Hepatic stellate cell (primary cell): ENCODE results near the gene SLC16A6.
"Not testable (repeated sequence)": the region's sequence is repeated elsewhere in the genome, so short reads cannot be mapped to it uniquely, and the experiment has no call there.

Source experiments
- DNase-seq: peaks from one replicate; pipeline ENCODE4 v3.0.0; 2011; ENCODE audit warnings: low spot score

Gene SLC16A6

DNA sequence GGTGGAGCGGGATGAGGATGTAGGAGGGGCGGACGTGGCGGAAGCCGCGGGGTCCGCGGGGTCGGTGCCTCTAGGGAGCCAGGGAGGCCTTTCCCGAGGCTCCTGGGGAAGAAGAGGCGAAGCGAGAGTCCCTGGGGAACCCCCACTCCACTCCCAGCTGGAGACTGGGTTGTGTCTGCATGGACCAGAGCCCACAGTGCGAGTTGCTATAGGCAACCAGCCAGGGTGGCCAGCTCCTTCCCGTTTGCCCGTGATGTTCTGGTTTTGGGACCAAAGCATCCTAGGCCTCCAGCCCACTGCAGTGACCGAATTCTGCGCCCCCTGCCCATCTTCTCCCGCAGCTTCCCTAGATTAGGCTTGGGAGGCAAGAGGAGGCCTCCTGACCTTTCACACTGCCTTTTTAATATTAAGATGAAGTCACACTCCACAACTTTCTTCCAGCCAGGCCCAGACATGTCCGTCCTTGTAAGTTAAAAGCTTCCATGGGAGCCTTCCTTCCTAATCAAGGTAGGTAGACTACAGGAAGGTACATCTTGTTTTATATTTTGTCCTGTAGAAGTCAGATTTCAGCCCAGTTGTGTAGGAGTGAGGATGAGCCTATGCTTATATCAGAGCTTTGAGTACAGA is 42.6 kb downstream of the SLC16A6 start:
- peak; percentile 59 for DNase-seq

DNA sequence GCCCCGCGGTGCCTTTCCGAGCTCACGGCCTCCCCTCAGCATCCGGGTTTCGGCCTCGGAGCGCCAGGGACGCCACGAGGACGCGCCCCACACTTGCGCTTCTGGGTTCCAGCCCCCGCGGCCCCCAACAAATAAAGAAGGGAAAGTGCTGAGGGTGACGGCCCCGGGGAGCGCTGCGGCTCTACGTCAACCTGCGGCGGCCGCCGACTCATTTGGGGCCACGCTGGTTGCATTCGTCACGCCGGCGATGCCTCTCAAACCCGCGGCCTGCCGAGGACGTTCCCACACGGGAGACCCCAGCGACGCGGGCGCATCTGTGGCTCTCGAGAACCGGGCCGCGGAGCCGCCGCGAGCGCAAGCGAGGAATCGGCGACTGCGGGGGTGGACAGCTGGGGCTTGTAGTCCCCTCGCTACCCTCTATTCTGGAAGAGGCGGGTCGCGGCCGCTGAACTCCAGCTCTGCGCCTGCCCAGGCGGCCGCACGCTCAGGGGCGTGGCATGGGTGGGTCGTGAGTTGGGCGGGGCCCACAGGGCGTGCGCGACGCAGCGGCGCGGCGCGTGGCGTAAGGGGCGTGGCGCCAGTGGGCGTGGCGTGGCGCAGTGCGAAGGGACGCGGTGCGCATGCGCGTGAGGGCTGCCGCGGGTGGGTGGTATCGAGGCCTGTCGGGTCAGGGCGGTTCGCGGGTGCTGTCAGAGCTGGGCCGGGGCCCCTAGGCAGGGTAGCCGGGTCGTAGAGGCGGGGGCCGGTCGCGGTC is 43.3 kb downstream of the SLC16A6 start, which contains the start of gene AMZ2:
Gene AMZ2 (plus strand): TSS at position 599 of the 754 bp plus-strand sequence. CDS start 2,145 bp downstream, outside the sequence.
- DNase-seq: peak; percentile 89

DNA sequence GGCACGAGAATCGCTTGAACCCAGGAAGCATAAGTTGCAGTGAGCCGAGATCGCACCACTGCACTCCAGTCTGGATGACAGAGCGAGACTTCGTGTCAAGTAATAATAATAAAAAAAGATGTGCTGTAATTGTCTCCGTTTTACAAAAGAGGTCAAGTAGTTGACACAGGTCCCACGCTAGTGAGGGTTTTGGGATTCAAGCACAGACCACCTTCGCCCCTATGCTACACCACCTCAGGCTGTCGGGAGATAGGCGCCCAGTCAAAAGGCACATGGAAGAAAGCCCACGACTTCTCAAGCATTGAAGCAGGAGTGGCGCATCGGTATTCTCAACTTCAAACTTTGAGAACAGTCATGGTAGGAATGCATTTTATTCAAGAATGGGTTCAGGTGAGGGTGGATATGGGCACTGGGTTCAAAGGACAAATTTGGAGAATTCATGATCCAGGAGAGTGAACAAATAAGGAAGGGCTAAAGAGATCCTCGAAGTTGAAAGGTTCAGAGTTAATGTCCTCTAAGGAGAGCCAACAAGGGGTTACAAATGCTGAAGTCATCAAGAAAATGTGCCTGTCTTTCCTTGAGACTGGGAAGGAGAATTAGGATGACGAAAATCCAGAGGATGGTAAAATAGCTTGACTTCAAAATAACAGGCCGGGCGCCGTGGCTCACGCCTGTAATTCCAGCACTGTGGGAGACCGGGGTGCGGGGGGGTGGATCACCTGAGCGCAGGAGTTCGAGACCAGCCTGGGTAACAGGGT is 44.5 kb downstream of the SLC16A6 start:
- DNase-seq: no peak

DNA sequence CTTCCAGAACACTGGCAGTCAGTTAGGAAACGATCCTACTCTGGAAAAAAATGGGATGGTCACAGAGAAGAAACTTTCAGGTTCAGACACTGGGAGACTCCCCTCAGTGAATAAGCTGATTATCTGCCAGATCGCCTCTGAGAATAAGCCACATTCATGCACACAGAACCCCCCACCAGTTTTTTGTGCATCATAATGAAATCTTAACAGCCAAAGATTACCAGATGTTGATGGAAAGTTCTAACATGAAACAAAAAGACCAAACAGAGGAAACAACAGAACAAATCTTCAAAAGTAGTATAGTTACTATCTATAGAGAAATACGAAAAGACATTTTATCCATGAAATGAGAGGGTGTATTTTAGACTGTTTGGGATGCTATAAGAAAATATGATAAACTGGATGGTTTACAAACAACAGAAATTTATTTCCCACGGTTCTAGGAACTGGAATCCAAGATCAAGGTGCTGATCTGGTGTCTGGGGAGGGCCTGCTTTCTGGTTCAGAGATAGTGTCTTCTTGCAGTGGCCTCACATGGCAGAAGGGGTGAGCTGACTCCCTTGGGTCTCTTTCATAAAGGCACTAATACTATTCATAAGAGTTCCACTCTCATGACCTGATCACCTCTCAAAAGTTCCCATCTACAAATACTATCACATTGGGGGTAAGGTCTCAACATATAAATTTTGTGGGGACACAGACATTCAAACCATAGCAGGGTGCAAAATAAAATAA is 51.1 kb downstream of the SLC16A6 start:
- DNase-seq: no peak

DNA sequence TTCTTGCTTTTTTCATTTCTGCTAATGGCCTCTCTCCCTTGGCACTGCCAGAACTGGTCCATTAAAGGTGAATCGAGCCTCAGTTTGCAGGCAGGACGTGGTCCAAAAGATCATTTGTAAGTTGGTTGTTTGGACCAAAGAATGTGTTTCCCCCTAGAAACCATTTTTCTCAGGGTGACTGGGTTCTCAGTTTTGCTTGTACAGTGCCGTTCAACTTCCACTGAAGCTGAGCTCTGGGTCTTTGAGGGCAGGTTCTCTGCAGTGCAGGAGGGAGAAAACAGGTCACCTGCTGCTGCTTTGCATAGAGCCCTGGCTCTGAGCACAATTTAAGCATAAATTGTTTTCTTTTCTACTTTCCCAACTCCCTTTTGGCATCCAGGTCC is 52.1 kb downstream of the SLC16A6 start:
- DNase-seq: no peak

DNA sequence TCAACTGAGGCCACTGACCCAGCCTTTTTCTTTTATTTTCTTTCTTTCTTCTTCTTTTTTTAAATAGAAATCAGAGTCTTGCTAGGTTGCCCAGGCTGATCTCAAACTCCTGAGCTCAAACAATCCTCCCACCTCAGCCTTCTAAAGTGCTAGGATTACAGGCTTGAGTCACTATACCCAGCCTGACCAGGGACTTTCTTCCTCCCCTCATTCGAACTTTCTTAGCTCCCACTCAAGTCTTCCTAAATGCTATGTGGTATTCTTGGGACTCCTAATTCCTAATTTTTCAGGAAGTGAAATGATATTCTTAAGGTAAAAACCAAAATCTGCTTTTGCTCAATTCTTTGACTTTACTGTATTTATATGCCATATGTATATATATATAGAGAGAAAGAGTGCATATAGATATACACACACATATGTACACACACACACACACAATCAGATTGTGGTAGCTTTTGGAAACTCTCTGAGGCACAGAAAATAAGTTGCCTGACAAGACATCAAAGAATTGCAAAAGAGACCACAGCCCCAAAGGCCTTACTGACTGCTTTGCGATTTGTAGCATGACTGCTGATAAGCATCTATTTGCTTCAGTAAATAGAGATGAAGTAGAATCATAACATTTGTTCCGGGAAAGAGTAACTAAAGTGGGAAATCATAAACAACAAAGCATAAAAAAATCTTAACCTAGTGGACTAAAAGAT is 52.6 kb downstream of the SLC16A6 start:
- DNase-seq: no peak

DNA sequence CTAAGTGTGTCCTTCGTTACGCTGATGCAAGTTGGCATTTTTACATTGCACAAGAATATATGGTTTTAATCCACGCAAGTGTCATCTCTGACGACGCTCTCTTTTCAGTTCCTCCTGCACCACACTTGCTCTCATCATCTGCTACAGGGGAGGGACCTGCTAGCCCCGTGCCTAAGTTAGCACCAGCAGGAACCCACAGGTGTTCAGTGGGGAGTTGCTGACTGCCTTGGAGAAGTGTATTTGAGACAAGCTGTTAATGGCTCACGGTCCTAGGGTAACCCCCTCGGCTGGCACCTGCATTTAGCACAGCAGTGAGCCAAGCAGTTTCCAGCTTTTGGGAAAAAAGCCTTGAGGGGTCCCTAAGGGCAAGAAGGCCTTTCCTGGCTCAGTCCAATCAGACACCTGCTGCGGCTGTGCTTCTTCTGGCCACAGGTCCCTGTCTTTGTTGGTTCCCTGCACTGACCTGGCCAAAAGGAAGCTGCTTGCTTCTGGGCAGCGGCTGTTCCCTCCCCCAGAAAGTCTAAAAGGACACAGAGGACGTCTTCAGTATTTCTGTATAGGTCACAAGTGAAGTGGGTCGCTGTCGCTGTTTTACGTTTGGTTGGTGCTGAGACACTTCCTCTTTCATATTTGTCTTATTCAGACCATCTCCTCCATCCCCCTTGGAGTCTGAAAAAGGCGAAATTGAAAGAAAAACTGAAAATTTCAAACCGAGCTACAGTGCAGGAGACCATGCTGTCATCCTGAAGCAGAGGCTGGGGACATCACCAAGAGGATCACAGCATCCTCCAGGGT is 53.4 kb downstream of the SLC16A6 start:
- DNase-seq: not testable (repeated sequence)

DNA sequence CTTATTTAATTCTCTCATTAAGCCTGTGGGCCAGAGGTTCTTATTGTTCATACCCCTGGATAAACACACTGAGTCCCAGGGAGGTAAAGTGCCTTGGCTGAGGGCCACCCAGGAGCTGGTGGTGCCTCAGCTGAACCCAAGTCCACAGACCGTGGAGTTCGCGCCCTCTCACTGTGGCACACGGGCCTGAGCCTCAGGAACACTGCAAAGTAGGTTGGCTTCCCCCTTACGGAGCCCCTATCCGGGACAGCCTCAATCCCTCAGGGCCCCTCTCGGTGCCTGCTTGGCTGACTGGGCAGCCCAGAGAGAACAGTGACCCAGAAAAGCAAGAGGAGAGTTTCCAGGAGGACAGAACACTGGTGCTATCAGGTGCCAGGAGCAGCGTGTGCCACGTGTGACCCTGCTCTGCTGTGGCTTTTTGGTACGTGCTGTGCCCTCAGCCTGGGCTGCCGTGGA is 55.6 kb downstream of the SLC16A6 start:
- DNase-seq: not testable (repeated sequence)

DNA sequence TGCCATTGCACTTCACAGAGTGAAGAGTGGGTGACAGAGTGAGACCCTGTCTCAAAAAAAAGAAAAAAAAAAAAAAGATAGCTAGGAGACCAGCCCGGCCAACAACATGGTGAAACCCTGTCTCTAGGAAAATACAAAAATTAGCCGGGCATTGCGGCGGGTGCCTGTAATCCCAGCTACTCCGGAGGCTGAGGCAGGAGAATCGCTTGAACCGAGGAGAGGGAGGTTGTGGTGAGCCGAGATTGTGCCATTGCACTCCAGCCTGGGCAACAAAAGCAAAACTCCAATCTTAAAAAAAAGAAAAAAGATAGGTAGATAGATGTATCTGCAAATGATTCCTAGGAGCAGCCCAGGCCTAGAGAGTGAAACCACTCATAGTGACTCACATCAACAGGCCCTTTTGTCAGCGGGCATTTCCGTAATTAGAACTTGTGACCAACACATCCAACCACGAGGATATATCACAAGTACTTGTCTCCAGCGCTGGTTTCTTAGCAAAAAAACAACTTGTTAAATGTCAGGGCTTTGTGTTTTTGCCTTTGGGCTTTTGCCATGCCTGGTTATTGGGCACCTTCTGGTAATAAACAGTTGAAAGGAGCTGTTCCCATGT is 56.1 kb downstream of the SLC16A6 start:
- DNase-seq: peak; percentile 31

DNA sequence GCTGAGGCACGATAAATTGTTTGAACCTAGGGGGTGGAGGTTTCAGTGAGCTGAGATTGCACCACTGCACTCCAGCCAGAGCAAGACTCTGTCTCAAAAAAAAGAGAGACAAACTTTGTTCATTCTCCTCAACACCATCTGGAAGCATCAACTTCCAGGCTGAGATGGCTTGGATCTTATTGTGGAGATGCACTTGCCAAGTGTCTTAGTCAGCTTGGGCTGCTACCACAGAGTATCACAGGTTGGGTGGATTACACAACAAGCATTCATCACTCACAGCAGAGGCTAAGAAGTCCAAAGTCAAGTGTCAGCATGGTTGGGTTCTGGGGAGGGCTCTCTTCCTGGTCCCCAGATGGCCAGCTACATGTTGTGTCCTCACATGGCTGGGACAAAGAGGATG is 58.2 kb downstream of the SLC16A6 start:
- DNase-seq: not testable (repeated sequence)

DNA sequence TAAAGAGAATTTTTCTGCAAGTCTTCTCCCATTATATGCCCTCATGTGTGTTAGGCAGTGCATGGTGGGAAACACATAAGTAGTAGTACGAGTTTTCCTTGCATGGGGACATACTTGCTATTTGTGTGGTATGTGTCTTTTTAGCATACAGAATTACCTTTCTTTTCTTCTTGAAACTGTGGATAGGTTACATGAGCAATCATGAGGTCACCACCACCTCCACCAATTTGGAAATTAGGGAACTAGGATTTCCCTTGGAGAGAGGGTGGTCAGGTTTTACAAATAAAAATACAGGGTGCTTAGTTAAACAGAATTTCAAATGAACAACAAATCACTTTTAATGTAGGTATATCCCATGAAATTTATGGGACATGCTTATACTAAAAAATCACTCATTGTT is 59.4 kb downstream of the SLC16A6 start:
- no peak for DNase-seq

DNA sequence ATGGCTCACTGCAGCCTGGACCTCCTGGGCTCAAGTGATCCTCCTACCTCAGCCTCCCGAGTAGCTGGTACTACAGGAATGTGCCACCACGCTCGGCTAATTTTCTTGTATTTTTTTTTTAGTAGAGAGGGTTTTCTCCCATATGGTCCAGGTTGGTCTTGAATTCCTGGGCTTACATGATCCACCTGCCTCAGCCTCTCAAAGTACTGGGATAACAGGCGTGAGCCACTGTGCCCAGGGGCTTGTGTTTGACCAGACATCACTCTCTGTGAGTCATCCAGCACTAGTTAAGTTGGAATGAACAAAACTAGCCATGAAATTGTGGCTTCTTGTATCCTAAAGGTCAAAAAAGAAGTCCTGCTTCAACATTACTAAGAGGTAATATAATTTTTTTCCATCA is 59.8 kb downstream of the SLC16A6 start:
- DNase-seq: not testable (repeated sequence)

DNA sequence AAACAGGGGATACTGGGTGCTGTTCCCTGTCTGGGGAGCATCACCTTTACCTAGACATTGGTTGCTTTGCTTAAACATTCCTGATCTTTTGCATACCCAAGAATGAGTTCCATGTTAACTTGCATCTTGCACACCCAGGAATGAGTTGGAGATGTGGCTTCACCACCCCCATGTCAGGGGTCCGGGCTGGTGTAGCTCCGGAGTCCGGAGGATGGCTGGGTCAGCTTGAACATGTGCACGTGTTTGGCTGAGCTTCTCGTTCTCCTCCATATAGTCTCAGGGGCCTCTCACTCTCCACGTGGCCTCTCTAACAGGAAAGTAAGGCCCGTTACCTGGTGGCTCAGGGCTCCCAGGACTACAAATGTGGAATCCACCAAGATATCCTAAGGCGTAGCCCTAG is 61.3 kb downstream of the SLC16A6 start:
- no peak for DNase-seq

DNA sequence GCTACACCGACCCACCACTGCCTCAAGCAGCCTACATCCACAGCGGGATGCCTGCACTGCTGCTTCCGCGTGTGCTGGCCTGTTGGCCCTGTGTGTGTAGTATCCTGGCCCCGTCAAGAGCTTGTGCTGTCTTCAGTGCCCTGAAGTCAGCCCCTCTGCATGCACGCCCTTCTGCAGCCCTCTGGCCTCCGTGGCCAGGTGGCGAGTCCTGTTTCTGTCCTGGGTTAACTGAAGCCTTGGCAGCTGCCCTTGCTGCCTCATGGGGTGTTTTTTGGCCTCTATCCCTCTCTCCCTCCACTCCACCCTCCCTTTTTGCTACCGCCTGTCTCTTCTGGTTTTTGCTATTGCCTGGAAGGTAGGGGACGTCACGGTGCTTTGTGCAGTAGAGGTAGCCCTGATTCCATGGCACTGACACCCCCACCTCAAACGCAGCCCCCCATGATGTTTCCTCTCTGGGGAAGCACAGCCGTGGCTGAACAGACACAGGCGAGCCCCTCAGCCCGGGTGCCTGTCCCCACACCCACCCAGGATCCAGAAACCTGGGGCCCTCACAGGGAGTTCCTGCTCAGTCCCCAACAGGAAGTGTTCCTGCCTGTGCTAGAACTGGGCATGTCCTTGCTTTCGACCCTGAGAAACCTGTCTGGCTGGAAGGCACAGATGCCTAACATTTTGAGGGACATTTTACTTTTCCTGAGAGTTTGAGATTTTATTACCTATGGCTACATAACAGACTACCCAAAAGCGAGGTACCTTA is 61.9 kb downstream of the SLC16A6 start:
- DNase-seq: no peak

DNA sequence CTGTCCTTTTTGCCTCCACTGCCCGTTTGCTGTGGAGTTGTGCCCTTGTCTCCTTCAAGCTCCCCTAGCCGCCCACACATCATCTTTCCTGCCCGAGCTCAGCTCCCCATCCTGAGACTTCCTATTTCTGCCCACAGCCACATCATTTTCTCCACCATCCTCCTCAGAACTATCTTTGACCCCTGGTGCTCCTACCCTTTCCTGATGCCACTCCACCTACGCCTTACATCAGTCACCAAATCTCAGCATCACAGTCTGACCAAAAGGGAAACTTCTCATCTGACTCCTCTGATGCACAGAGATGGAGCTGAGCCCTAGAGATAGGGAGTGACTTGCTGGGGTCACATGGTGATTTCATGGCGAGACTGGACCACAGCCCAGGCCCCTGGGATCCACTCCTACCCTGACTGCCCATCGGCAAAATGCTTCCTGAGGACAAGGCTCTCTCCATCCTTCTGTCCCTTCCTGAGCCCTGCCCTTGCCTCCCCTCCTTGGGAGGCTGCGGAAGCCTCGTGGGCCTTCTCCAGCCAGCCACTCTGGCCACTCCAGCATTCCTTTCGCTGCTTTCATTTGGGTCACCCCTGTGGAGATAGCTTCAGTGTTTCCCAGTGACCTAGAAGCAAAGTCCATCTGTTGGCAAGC is 62.8 kb downstream of the SLC16A6 start:
- DNase-seq: not testable (repeated sequence)

DNA sequence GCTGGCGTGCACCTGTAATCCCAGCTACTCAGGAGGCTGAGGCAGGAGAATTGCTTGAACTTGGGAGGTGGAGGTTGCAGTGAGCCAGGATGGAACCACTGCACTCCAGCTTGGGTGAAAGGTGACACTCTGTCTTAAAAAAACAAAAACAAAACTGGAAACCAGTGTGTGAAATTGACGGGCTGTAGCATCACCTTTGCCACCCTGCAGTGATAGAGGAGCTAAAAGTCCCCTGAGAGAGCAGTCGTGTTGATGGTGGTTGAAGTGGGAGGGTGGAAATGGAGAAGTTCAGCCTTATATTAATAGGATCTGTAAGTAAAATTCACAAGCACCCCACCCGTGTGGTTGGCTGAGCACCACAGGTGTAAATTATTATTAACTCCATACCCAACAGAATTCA is 65.9 kb downstream of the SLC16A6 start:
- not testable (repeated sequence) for DNase-seq

DNA sequence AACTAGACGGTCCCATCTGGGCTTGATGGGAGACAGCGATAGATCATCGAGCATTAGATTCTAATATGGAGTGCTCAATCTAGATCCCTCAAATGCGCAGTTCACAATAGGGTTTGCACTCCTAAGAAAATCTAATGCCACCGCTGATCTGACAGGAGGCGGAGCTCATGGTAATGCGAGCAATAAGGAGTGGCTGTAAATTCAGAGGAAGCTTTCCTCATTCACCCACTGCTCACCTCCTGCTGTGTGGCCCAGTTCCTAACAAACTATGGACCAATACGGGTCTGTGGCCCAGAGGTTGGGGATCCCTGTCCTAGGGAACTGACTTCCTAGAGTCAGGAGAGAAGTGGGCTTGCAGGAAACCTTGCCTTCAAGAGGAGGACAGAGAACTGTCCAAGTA is 68.3 kb downstream of the SLC16A6 start:
- DNase-seq: no peak

DNA sequence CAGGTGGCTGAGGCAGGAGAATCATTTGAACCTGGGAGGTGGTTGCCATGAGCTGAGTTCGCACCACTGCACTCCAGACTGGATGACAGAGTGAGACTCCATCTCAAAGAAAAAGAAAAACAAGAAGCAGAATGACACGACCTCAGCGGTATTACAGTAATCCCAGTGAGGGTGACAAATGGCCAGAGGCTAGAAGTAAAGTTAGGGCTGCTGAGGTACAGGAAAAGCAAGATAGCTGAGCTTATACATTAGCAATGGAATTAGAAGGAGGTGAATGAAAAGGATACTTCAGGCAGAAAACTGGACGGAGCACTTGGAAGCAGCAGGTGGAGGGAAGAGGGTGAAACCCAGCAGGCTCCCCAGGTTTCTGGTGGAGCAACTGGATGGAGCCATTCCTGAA is 69.1 kb downstream of the SLC16A6 start:
- DNase-seq: no peak

DNA sequence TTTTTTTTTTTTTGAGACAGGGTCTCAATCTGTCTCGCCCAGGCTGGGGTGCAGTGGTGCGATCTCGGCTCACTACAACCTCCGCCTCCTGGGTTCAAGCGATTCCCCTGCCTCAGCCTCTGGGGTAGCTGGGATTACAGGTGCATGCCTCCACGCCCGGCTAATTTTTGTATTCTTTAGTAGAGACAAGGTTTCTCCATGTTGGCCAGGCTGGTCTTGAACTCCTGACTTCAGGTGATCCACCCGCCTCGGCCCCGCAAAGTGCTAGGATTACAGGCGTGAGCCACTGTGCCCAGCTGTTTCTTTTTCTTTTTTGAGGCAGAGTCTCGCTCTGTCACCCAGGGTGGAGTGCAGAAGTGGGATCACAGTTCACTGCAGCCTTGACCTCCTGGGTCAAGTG is 70.1 kb downstream of the SLC16A6 start:
- not testable (repeated sequence) for DNase-seq
